GM10847 (cell line): ENCODE measurements around the gene RECQL5.

Experiments
- POLR2A ChIP-seq: IDR thresholded peaks from 2 replicates; pipeline ENCODE4 v1.6.1; 2011; ENCODE audit not compliant: insufficient read length; ENCODE audit errors: extremely low read depth

The RECQL5 gene

DNA sequence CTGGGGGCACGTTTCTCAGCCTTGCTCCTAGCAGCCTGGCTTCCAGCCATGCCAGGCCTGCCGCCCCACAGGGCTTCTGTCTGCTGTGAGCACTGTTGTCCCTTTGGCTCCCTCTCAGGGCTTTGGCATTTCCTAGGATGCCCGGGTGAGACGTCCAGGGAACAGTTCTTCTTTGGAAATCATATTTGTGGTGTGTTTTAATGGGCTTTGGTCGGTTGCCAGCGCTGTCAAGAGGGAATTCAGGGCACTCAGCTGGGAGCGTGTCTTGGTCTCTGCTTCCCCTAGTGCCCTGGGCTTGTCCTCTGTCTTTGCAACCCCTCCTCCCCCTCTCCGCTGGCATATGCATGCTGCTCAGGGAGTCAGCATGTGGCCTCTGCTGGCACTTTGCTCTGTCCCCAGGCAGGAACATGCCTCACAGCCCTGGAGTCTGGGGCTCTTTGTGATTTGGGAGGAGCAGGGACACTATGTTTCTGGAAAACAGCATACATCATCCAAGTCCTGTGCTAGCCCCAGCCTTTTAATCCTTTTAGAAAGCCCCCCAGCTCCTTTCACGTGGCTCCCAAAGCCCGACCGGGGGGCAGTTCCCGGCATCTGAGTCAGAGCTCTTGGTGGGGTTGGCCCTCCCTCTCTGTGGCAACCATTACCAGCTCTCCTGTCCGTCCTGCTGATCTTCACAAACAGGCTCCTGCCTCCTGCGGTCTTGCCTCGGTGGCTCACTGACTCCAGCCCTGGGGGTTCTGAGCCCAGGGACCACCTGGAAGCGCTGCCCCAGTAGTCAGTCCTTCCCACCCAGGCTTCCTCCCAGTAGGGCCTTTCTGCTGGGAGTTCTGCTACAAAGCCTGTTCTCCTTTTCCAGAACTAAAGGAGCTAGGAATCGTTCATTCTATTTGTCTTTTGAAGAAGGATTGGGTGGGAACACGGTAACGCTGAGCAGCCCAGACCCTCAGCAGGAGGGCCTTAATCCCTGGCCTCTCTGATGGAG lies 26.8 kb upstream of the RECQL5 start:
- TF ChIP-seq POLR2A, result no peak

DNA sequence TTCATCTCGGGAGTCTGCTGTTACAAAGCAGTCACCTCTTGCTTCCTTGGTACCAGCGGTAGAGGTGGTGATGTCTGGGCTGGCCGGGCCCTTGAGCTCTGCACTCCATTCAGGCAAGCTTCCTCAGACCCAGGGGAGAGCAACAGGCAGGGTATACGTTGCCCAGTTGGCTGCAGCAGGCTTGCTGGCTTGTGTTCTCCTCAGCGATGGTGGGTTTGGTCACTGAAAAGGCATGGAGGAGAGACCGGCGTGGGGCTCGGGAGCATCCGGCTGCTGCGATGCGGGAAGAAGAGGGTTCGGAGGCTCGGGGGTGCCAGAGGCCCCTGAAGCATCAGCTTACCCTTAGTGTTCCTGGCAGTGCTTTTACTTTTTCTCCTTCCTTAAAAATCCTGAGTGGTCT lies 26.0 kb upstream of the RECQL5 start:
- no peak for TF ChIP-seq POLR2A

DNA sequence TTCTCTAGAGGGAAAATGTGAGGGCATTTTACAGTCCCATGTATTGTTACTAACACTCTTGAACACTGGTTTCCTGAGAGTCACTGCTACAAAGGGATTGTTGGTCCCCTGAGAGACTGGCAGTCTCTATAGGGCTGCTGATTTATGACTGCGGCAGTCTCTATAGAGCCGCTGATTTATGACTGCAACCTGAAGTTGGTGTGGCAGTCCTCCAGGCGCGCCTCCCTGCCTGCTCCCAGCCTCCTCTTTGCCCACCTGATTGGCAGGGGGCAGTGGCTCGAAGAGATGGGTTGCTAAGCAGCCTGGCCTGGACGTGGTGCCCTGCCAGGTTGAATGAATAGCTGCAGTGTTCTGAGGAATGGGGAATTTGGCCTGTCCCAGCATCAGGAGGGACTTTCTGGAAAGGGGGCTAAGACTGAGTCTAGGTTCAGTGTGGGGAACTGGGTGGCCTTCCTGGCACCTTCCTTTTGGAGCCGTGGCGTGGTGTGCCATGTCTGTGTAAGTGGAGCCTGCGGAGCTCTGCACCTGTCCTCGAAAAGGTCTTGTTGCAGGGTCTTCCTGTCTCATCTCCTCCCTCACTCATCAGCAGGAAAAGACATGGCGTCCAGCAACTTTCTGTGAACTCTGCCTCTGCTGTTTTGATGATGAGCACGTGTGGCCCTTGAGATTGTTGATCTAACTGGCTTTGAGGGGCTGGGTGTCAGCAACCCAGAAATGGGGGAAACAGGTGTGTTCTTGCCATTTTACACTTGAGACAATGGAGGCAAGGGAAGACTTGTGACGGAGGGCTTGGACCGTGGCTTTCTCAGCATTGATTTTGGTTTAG lies 25.1 kb upstream of the RECQL5 start:
- TF ChIP-seq POLR2A, result no peak

DNA sequence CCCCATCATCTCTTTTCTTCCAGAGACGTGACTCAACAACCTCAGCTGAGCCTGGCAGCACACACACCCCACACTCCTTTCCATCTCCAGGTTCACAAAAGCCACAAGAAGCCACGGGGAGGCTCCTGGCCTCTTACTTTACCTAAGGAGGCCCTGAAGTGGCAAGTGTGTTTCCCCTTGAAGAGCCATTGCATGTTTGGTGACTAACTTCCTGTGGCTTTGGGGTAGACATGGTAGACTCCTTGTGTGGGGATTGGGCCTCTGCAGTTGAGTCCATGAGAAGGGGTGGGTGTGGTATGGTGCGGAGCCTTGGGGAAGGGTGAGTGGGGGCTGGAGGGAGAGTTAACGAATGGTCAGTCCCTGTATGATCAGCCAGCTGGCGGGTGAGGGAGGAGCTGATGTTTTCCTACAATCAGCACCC lies 24.4 kb upstream of the RECQL5 start:
- no peak for TF ChIP-seq POLR2A

DNA sequence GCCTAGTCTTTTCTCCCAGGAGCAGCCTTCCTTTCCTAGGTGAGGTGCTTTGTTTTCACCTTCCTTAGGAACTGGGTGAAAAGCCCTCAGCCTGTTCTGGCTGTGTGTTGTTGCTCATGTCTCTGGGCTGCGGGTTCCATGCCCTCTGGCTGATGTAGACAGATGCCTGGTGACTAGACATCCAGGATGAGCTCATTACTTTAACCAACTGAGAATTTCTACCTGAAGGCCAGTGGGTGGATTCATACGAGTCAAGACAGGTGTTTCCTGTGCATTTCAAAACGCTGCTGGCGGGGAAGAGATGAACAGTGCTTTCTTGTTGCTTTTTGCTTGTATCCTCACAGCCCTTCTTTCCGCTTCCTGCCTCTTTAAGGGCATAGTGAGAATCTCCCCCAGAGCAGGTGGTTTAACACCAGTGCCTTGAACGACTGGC lies 22.5 kb upstream of the RECQL5 start:
- no peak for TF ChIP-seq POLR2A

DNA sequence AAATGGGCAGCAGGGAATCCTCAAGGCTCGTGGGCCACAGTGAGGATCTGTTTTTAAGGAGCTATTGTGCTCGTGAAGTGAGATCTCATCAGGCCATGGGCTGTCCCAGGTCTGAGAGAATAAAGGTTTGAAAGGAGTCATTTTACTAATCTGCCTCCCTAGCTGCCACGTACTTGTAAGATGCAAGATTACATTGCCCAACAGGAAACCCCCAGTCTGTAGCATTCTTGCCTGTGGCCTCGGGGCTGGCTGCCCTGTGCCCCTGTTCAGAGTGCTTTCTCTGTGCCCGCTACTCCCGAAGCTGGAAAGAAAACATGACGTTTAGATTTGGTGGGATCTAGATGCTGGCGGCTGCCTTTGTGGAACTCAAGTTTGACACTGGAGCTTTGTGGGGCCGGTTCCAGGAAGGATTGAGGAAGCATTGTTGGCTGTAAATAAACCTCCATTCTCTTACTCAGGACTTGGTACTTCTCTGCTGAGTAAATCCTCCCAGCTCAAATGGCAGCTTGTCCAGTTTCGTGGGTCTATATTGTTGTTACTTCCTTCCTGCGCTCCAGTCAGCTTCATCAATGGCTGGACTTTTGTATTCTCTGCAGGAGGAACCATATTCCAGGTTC lies 21.4 kb upstream of the RECQL5 start:
- TF ChIP-seq POLR2A, result no peak

DNA sequence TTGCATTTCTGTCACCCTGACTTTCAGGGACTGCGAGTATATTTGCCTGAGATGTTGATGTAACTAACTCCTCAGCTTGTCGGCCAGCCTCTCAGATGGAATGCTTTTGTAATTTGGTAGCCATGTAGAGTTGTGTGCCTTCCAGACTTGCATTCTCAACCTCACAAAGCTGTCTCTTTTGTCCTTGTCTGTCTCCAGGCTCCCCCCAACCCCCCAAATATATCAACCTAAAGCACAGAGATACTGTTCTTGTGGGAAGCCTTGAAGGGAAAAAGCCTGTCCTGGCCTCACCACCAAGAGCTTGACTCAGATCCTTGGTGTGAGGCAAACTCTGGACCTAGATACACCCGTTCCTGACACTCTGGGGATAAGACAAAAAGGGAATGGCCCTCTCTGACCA lies 18.5 kb upstream of the RECQL5 start:
- TF ChIP-seq POLR2A, result no peak

DNA sequence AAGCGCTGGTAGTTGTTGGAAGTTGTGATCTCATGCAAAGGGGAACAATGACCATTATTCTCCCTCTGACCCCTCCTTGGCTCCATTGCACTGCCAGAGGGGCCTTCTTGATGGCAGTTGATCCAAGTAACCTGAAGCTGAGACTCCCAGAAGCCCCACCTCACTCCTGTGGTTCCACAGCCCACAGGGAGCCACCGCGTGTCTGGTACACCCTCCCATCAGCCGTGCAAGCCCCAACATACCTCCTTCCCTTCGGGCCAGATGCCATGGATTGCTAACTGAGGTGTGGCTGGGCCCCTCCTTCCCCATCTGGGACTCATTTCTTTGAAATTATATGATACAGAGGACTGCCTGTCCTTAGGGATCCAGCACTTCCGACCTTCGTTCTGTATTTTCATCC lies 18.0 kb upstream of the RECQL5 start:
- TF ChIP-seq POLR2A, result no peak

DNA sequence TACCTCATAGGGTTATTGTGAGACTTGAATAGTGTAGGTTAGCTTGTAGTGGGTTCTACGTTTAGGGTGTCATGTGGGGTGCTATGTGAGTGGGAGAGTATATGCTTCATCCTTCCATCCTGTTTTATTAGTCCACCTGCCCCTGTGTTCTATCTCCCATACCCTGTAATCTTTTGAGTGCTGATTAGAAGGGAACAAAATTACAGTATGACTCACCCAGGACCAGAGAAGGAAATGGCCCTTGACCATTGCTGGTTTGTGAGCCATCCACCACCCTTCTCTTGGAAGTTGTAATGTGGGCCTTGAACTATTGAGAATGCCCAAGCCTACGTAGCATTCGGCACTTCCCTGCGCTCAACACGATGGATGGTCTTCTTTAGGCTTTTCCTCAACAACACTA lies 17.3 kb upstream of the RECQL5 start:
- no peak for TF ChIP-seq POLR2A

DNA sequence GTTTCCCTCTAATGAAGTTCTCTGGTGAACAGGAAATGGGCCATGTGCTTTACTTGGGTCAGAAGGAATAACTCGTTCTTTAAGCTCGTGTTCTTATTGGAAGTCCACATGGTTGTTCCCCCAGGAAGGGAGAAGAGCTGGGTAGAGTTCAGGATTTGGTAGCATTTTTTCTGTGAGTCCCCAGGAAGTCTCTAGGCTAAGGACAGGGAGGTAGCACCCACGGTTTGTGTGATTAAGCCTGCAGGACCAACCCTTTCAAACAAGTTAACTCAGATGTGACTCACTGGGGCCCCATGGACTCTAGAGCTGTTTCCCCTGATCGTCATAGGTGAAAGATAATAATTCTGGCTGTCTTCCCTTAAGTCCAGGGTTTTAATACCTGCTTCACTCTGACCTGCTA lies 16.6 kb upstream of the RECQL5 start:
- TF ChIP-seq POLR2A, result no peak

DNA sequence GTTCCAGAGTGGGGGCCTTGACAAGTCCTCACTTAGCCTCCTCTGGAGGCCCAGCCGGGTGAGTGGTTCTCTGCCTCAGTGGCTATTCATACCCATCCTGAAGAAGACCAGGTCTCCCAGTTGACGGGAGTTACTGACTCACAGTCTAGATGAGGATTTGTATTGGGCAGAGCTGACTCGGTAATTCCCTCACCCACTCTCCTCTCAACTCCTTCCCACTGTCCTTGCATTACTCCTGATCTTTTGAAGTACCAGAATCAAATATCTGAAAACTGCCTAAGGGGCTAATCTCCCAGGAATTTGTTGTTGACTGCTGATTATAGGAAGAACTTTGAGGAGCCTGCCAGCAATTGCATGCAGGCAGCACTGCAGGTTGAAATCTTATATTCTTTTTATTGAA lies 14.3 kb upstream of the RECQL5 start:
- TF ChIP-seq POLR2A, result no peak

DNA sequence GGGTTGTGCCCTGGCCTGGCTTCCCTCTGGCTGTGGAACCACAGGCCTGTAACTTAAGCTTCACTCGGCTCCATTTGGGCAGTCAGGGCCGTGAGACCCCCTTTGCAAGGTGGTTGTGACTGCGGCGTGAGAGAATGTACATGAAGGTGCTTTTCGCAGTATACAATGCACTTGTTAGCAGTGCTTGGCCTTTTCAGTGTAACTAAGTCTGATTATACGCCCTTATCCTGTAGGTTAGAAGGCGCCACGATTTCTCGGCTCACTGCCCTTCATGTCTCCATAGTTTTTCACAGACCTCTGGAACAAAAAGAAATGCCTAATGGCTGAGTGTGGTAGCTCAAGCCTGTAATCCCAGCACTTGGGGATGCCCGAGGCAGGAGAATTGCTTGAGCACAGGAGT lies 13.5 kb upstream of the RECQL5 start:
- TF ChIP-seq POLR2A, result no peak

DNA sequence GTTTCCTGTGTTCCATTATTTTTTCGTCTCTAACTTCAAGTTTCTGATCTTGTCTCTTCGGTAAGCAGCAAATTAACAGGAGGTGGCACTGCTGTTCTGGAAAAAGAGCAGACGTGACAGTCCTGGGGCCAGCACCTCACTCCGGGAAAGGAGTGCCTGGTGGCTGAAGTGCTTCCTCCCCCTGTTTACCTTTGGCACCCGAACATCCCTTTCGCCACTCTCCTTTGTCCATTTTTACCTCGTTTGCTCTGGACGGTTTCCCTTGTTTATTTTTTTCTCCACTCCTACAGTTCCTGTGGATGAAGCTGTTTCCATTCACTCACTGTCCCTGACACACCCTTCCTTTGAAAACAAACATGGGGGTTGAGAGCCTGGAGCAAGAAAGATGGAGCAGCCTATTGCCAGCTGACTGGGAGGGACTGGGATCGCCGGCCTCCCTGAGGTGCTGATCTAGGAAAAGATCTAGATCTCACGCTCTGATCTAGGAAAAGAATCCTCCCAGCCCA lies 12.8 kb upstream of the RECQL5 start:
- TF ChIP-seq POLR2A, result no peak

DNA sequence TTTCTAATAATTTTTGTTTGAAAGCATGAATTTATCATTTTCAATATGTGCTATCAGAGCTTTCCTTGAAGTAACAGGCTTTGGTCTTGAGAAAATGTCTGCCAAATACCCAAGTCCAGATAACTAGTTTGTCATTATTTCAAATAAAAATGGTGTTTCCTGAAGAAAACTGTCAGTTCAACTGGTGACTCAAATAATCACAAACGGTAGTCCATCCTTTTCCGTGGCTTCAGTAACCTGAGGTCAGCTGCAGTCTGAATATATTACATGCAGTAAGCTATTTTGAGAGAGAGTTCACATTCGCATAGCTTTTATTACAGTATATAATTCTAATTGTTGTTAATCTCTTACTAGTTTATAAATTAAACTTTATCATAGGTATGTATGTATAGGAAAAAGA lies 9.5 kb upstream of the RECQL5 start:
- no peak for TF ChIP-seq POLR2A

DNA sequence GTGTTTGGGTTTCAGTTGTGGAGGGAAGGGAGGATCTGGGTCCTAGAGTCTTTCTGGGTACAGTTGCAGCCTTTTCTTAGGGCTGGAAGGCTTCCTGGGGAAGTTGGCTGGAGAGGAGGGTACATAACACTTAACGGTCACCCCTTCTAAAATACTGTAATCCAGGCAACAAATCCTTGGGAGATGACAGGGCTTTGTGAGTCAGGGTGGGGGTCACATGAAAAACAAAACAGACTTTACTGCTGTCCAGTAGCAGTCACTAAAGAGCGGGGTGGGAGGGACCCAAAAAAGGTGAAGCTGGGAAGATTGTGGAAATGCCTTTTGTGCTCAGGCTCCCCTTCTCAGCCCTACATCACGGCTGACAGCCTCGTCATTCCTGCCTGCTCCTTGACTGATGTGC lies 6.5 kb upstream of the RECQL5 start:
- TF ChIP-seq POLR2A, result no peak
